Activated CD8-positive, alpha-beta memory T cell treated with anti-CD3 and anti-CD28 coated beads for 48 hours (primary cell): ENCODE results near the gene UCK1.
A peak's percentile ranks its signal among the peaks of the same experiment; 100 is the strongest.
"Not testable (repeated sequence)": the region's sequence is repeated elsewhere in the genome, so short reads cannot be mapped to it uniquely, and the experiment has no call there.

ENCODE experiments used
- DNase-seq, 3 experiments: peaks; one replicate each; pipeline ENCODE4 v3.0.0-alpha.2; 2020; ENCODE audit warnings: low read depth in 2 of 3, low spot score in 2 of 3

The UCK1 gene

DNA sequence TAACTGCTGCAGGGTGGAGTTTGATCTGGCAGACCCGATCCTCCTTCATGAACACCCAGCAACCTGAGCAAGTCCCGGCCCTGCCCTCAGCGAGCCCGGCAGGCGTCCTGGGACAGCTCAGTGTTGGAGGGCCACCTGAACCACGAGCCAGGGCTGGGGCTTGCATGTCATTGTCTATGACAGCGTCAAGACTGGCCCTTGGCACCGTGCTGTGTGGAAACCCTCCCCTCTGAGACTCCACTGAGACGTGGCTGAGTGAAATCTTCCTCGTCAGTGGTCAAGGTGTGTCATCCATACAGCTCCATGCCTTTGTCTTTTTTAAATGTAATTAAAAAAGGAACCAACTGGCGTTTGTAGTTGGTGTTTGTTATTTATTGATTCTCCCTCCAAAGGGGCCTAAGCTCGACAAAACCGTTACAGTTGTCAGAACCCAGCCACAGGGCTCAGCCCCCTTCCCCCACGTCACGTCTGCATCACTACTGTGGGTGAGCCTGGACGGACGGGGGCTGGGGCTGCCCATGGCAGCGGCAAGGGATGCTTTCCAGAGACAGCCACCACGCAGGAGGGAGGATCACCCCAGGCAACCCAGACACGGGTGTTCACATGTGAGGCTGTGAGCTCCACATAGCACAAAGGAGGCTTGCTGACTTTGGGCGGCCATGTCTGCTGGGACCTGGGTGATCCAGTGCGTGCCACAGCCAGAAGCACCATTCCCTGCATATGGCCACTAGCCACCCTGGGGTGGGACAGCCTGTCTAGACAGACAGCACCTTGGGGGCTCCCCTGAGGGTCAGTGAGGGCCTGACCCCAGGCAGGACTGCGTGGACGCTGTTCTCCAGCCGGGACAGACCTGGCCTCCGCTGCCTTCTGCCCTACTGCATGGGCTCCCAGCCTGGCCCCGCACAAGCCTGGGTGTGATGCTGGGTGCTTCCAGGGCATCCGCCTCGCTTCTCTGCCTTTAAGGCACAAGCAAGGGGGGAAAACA, 7.3 kb downstream of the UCK1 start:
- DNase-seq: no peak

DNA sequence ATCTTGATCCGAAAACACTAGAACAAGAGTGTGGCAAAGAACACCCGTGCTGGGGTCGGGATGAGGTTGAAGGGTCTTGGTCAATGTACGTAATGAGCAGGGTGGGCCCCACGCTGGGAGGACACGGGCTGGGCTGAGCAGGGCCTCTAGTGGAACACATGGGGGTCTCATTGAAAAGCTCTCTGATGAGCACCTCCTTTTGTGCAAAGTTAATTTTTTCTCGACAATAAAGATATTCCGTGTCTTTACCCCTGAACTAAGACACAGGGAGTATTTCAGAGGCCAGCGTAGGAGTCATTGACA, 8.0 kb downstream of the UCK1 start:
- DNase-seq: no peak

DNA sequence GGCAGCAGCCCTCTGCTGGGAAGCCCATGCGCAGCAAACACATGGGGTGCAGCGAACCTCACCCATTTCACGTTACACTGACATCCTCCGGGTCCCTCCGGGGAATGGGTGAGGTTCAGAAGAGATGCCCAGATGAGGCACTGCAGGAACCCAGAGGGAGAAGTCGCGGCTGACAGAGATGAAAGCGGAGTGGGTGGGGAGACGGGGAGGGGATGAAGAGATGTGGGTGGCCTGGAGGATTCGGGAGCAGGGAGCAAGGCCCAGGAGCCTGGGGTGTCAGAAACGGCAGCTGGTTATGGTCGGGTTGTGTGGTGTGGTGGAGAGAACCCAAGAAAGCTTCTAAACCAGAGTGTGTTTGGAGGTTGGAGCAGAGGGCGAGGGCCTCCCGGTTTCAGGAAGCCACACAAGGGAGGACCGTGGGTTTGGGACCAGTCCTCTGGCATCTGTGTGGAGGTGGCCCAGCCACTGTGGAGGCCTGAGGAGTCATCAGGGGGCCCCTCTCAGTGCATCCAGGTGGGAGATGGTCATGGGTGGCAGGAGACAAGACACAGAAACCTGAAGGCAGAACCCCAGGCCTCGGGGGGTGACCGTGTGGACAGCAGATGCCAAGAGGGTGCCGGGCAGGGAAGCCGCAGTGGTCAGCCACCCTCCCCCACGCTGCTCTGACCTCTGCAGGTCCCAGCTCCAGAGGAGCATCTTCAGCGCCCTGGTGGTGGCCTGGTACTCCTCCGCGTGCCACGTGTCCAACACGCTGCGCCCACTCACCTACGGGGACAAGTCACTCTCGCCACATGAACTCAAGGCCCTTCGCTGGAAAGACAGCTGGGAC, 8.6 kb downstream of the UCK1 start:
- DNase-seq: no peak

DNA sequence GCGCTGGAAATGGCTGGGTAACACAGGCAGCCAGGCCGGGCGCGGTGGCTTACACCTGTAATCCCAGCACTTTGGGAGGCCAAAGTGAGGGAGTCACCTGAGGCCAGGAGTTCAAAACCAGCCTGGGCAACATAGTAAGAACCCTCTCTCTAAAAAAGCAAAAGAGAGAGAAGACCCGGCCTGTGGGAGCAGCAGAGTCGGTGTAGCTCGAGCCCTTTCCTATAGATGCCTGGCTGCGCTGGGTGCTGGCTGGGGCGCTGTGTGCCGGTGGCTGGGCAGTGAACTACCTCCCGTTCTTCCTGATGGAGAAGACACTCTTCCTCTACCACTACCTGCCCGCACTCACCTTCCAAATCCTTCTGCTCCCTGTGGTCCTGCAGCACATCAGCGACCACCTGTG, 9.2 kb downstream of the UCK1 start:
- no peak for DNase-seq

DNA sequence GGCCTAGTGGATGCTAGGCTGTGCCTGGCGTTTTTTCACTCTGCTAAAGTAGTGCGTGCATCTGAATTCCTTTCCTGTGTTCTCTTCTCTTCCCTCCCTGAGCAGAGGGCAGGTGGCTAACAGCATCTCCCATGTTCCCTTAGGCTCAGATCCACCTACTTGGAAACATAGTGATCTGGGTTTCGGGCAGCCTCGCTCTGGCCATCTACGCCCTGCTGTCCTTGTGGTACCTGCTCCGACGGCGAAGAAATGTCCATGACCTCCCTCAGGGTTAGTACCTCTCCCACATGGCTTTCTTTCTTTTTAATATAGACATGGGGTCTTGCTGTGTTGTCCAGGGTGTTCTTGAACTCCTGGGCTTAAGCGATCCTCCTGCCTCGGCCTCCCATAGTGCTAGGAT, 9.9 kb downstream of the UCK1 start:
- no peak for DNase-seq

DNA sequence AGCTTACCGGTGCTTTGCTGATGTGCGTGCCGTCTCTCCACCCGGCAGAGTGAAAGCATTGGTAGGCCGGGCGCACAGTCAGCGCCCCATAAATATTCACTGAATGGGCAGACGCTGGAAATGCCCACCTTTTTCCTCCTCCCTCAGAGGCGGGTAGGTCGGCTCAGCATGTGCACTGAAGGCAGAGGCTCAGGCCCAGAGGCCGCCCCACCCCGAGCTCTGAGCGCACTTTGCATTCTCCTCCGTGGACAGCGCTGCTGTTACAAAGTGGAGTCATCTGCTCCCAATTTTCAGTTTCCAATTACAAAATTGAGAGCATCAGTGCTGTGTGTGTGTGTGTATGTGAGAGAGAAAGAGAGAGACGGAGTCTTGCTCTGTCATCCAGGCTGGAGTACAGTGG, 10.6 kb downstream of the UCK1 start:
- DNase-seq: no peak

DNA sequence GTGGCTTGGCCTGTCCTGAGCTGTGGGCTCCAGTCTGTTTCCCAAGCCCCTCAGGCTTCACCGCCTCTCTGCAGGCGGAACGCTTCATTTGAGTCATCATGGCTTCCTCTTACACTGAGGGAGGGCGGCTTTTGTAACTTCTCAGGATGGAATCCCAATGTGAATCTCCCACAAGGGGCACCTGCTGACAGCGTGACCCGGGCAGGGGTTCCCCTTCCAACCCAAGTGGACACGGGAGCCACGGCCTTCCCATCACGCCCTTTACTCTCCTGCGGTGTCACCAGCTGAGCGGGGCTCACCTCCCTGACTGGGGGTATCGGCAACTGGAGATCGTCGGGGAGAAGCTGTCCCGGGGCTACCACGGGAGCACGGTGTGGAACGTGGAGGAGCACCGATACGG, 12.5 kb downstream of the UCK1 start:
- no peak for DNase-seq

DNA sequence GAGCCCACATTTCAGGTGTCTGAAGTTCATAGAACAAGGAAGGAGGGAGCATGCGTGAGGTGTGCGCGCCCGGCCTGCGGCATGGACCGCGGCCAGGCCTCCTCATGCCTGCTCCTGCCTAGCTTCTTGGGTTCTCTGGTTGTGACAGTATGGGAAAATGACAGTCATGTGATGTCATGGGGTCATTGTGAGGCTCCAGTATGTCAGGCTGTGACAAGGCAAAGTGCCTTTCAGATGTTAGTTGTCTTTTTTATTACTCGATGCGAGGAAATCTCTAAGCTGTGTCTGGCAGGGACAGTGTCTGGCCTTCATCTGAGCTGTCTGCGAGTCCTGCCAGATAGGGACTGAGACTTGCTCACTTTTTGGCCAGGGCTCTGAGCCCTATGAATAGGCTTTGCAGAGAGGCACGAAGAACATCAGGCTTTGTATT, 13.3 kb downstream of the UCK1 start:
- DNase-seq: no peak

DNA sequence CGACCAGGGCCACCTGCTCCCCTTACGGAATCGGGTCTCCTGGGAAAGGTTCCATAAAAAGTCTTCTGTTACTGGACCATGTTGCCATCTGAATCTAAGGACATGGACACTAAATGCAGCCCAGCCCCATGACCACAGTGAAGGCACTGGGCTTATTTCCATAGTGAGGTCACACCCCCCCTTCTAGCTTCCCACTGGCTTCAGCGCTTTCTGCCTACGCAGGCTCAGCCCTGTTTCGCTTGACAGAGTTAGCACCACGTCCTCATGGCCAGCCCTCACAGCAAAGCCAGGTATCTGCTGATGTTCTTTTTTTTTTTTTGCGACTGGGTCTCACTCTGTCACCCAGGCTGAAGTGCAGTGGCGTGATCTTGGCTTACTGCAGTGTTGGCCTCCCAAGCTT, 14.1 kb downstream of the UCK1 start:
- no peak for DNase-seq

DNA sequence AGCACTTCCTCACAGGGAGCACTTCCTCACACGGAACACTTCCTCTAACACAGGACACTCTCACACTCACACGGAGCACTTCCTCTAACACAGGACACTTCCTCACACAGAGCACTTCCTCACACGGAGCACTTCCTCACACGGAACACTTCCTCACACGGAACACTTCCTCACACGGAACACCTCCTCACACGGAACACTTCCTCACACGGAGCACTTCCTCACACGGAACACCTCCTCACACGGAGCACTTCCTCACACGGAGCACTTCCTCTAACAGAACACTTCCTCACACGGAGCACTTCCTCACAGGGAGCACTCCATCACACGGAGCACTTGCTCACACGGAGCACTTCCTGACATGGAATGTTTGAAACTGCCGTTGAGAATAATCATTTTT, 15.0 kb downstream of the UCK1 start:
- DNase-seq: no peak

DNA sequence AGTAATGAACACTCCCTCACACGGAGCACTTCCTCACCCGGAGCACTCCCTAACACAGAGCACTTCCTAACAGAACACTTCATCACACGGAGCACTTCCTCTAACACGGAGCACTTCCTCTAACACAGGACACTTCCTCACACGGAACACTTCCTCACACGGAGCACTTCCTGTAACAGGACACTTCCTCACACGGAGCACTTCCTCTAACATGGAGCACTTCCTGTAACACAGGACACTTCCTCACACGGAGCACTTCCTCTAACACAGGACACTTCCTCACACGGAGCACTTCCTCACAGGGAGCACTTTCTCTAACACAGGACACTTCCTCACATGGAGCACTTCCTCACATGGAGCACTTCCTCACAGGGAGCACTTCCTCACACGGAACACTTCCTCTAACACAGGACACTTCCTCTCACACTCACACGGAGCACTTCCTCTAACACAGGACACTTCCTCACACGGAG, 15.5 kb downstream of the UCK1 start:
- not testable (repeated sequence) for DNase-seq

DNA sequence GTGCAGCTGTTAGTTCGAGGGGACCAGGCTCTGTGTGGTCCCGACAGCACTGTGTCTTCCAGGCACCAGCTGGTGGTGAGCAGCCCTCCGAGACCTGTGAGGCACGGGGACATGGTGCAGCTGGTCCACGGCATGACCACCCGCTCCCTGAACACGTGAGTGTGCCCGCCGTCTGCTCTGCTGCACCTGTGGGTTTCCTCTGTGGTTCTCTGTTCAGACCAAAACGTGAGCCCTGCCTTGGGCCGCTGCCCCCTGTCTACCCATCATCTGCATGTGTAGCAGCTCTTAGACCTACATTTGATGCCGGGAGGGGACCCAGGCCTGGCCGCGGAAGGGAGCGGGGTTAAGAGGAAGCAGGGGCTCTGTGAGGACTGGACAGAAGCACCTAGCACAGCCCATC, 17.9 kb downstream of the UCK1 start:
- DNase-seq: no peak

DNA sequence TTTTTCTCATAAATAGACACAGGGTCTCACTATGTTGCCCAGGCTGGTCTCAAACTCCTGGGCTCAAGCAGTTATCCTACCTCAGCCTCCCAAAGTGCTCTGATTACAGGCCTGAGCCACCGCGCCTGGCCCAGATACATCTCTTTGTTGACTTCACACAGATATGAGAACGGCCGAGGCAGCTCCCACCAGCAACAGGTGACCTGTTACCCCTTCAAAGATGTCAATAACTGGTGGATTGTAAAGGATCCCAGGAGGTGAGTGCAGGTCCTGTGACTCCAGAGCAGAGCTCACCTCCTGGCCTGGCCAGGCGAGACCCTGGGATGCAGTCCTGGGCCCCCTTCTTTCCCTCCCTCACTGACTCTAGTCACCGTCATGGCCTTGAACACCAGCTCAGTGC, 19.2 kb downstream of the UCK1 start:
- no peak for DNase-seq

DNA sequence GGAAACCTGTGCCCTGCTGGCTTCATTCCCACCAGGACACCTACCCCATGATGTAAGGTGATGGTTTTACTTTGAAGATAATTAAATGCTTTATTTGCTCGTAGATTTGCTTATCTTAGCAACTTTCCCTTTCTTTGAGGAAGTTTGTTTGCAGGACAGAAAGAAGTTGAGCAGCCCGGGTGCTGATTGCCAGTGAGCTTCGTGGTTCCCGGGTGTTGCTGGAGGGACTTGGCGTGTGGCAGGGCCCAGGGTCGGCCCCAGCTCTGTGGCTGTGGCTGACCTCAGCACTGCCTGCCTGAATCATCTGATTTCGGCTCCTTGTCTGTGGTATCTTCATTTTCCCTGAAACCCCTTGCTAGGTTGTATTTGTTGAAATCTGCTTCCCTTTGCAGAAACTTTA, 19.6 kb downstream of the UCK1 start:
- no peak for DNase-seq

DNA sequence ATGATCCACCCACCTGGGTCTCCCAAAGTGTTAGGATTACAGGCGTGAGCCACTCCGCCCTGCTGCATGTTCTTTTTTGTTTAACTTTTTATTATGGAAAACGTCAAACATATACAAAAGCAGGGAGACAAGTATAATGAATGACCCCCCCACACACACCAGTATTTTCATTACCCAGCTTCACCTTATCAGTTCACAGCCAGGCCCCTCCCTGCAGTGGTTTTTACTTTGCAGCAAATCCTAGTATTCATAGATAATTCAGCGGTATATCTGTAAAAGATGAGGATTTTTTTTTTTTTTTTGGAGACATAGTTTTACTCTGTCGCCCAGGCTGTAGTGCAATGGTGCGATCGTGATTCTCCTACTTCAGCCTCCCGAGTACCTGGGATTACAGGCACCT, 26.1 kb downstream of the UCK1 start:
- DNase-seq: no peak

DNA sequence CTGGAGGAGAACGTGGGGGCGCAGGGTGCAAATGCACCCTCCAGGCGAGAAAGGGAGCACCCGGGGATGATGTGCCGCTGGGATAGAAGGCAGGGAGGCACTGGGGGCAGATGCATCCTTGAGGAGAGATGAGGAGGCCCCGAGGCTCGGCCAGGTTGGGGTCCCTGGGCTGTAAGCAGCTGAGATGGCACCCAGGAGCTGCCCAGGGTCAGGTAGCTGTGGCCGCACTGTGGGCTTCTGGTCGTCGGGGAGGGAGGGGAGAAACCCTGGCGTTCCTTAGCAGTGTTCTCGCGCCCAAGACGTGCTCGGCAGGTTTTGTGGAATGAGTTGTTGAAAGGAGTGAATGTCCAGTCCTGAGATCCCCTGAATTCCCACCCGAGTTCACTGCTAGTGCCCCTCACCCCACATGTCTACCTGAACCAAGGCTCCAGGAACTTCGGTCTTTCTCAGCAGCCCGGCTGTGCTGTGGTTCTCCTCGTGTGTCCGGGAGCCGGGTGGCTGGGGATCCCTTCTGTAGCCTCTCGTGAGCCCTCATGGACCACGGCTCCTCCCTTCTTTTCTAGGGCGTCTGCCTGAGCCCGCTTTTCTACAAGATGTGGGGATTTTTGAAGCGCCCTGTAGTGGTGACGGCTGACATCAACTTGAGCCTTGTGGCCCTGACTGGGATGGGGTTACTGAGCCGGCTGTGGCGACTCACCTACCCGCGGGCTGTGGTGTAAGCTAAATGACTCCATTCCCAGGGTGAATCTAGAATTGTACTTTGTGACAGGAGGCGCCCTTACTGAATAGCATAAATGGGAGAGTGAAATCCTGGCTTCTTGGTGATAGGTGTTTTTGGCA, 27.2 kb downstream of the UCK1 start:
- peak; percentile 15 to 65 (median 57) for DNase-seq

DNA sequence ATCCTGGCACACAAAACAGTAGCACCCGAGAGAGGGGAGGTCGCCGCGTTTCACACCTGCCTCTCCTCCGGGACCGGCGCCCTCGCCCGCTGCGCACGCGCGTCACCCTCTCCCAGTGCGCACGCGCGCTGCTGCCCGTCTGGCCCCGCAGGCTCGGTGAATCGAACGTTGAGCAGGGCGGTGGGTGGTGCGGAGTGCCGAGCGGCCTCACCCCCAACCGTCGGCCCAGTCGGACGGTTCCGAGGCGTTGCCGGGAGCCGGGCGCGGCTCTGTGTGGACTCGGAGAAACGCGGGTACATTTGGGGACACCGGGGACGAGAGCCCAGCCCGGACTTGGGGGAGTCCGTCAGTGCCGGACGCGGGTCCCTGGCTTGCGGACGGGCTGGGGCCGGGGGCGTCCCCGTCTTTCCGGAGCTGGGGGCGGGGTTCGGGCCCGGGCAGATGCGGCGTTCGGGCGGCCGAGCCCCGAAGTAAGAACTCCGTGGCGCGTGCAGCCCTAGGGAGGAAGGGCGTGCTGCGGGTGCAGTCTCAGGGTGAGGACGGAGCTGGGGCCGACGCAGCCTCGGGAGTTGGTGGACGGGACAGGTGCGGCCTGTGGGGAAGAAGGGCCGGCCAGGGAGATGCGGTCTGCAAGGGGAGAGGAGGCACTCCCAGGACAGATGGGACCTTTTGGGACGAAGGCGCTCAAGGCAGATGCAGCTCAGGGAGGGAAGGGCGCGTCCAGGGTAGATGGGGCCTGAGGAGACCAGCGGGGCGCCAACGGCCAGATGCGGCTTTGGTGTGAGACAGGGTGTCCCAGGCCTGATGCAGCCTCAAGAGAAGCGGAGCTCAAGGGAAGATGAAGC, 28.1 kb downstream of the UCK1 start, which contains the start of gene POMT1:
POMT1 (plus strand) TSS at position 138 of the 845 bp plus-strand sequence. CDS start 1,301 bp downstream, outside the sequence.
- DNase-seq: peak; percentile 73 to 78 (median 75)

DNA sequence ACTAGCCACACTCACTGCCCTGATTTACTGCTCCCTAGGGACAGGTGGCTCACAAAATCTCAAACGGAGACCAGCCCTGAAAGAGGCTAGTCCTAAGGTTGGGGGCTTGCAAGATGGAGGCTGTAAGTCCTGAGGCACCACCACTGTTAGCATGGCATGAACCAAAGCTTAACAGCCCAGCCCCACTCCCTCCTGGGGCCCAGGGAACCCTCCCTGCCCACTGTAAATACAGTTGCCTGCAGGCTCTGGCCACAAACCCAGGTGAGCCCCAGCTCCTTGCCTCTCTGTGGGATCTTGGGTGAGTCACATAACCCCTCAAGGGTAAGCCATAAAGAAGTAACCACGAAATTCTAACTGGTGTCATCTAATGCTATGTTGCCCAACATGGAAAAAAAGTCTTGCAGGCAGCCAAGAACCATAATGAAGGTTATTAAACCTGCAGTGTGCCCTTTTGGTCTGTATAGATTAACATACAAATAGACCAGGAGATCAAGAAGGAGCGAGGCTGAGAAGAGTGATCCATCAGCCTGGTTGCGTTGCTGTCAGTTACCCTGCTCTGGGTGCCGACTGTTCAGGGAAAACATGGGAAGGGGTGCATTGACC, 30.0 kb downstream of the UCK1 start:
- DNase-seq: peak in 2 of 3 experiments; percentile 23 to 38

DNA sequence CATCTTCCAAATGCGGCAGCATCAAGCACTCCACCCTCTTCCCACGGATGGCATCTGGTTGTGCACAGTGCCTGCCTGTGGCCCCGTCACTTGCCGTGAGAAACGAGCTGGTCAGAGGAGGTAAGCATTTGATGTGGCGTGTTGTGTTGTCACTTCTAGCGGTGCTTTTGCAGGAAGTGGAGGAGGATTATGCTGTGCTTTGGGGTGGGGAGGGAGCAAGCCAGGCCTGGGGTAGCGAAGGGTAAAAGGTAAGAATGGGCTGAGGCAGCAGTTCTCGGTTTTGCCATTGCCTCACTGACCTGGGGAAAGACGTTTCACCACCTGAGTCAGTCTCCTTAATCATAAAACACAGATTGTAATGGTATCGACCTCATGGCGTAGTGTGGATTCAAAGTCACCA, 30.7 kb downstream of the UCK1 start:
- DNase-seq: peak in 2 of 3 experiments; percentile 40 to 46
